C4-2B (cell line): ENCODE measurements around the gene NID2.

ENCODE experiments used
- ZFX ChIP-seq: fragments of 450-650 bp; IDR thresholded peaks from 2 replicates; pipeline ENCODE4 v1.6.1; 2017
- TF ChIP-seq, protein P1 (sequence below): fragments of 450-650 bp; conservative IDR thresholded peaks from 2 replicates; pipeline ENCODE4 v1.5.1; 2017; ENCODE audit warnings: mild to moderate bottlenecking

DNA sequence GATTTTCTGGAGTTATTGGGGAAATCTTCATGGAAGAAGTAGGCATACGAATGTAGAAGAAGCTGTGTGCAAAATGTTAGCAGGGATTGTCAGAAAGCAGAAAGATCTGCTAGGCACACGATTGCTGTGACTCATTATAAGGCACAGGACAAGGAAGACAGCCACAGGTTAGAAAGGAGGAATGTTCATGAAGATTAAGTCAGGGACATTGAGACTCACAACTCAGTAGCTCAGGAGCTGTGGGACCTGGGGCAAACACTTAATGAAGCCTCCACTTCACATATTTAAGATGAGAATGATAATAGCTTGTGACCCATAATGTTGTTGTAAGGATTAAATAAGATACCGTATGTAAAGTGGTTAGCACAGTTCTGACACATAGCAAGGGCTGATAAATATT is 106.1 kb downstream of the NID2 start:
- TF ChIP-seq, protein P1, sequence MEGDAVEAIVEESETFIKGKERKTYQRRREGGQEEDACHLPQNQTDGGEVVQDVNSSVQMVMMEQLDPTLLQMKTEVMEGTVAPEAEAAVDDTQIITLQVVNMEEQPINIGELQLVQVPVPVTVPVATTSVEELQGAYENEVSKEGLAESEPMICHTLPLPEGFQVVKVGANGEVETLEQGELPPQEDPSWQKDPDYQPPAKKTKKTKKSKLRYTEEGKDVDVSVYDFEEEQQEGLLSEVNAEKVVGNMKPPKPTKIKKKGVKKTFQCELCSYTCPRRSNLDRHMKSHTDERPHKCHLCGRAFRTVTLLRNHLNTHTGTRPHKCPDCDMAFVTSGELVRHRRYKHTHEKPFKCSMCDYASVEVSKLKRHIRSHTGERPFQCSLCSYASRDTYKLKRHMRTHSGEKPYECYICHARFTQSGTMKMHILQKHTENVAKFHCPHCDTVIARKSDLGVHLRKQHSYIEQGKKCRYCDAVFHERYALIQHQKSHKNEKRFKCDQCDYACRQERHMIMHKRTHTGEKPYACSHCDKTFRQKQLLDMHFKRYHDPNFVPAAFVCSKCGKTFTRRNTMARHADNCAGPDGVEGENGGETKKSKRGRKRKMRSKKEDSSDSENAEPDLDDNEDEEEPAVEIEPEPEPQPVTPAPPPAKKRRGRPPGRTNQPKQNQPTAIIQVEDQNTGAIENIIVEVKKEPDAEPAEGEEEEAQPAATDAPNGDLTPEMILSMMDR: no peak
- no peak for TF ChIP-seq ZFX
